NCI-H82 (cell line): ENCODE data around the gene SLFN5.
A peak's percentile ranks its signal among the peaks of the same experiment; 100 is the strongest.
"Not testable (repeated sequence)": the region's sequence is repeated elsewhere in the genome, so short reads cannot be mapped to it uniquely, and the experiment has no call there.

Experiments
- DNase-seq: peaks from one replicate; lab custom pipeline; 2025; lab: John Stamatoyannopoulos, UW

Gene SLFN5

DNA sequence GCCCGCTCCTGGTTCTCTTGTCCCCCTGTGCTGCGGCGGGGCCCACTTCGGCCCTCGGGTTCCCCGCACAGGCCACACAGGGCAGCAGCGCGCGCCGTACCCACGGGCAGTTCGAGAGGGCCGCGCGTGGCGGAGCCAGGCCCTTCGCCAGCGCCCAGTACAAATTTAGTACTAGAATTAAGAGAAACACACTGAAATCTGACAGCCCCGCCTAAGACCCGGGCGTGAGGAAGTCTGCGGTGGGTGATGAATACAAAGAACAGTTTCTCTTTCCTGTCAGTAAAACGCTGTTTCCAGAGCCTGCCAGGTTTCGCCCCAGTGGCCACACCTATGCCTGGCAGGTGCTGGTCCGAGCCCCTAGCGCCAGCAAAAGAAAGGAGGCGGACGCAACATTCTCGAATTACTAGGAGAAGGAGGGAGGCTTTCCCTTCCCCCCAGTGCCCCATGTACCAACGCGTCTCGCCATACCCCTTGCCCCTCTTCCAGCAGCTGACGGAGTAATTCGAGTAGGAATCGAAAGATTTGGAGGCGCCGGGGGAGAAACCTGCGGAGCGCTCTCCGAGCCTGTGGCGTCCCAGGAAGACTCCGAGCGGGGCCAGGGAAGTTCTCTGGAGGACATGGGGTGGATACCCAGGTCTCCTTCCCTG, 591 bp upstream of the SLFN5 start:
- DNase-seq, result peak; percentile 15

DNA sequence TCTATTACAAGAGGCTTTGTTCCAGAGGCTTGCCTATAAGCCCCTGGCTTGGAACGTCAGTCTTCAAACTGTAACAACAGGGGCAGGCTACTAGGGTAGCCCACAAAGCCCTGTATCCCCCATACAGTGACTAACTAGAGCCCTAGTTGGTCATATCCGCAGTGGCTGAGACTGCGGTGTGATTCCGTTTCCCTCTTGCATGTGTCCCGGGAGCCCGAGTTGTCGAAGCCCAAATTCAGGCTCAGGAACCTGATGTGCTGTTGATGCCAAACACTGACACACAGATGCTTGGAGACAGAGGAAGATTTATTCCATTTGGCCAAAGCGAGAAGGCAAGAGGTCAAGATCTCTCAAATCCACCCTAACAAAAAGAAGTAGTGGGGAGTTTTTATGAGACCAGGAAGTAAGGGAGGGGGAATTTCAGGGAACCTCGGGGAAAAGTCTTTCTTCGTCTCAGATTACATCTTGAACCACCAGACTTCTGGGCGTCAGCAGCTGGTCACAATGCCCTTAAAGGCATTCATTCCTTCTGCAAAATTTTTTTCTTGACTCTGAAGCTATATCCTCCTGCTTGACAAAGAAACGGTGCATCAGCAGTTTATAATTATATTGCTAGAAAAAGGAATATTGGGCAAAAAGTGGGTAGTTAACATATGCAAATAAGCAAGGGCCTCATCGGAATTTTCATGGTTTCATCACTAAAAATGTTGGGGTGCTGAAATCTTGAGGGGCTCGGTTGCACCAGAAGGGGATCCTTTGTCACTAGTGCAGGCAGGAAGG, 879 bp downstream of the SLFN5 start:
- no peak for DNase-seq

DNA sequence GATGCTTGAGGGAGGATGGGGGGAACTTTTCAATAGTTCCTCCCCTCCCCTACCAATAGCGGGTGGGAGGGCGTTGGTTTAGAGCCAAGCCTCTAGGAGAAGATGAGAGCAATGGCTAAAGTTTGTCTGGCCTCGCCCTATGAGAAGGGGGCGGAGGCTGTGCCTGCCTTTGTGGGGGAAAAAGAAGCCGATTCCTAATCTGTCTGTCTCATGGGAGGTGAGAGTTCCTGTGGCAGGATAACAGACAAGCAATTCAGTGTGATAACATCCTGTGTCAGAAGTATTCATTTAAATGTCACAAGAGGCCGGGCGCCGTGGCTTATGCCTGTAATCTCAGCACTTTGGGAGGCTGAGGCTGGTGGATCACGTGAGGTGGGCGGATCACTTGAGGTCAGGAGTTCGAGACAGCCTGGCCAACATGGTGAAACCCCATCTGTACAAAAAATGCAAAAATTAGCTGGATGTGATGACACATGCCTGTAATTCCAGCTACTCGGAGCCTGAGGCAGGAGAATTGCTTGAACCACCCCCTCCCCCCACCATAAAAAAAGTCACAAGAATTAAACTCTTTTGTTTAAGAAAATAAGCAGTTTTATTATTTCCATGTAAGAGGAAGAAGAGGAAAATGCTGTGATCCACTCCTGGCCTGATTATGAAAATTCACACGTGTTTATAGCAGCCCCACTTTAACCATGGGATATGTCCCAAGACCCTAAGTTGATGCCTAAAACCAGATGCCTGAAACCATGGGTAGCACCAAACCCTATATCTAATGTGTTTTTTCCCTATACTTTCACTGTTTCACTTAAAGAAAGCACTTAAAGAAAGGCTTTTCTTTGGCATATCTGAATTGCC, 1.7 kb downstream of the SLFN5 start:
- no peak for DNase-seq

DNA sequence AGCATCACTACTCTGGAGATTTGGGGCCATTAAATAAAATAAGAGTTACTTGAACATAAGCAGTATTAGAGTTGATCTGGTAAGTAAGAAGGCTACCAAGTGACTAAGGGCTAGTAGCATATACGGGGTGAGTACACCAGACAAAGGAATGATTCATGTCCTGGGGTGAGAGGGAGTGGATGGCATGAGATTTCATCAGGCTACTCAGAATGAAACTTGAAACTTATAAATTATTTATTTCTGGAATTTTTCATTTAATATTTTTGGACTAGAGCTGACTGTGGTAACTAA, 2.3 kb downstream of the SLFN5 start:
- DNase-seq, result no peak

DNA sequence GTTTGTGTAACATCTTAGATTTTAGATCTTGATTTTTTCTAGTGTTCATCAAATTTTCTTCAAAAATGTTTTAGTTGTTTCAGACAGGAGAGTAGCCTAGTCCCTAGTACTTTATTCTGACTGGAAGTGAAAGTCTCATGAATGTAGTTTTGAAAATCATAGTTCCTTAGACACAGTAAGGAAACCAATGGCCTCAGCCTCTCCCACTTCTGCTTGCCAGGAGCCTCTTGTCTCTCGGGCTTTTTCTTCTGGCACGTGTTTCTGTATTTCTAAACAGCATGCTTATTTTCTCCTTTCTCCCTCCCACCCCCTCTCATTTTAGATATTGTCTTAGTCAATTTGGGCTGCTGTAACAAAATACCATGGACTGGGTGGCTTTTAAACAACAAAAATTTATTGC, 9.8 kb downstream of the SLFN5 start:
- no peak for DNase-seq

DNA sequence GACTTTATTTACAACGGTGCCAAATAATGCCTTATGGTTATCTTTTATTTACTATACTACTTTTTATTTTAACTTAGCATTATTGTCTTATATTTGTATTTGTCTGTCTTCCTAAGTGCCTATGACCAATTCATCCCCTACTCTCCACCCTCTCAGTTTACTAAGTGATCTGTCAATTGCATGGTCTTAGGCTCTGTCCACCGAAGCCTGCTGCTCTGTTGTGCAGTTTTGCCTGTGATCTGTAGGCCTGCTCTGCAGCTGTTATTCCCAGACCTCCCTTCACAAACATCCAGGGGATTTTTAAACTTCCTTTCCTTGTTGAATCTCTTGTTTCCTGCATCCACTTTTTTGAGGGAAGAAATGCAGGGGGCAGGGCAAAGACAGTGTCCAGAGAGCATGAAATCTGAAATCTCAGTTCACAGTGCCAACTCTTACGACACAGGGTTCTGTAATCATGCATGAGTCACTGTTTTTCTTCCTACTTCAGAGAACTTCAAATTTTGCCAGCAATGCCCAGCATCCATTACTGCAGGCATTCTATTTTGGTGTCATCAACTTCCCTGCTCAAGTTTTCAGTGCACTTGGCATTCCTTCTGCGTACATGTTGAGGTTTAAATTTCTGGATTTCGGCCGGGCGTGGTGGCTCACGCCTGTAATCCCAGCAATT, 11.4 kb downstream of the SLFN5 start:
- no peak for DNase-seq

DNA sequence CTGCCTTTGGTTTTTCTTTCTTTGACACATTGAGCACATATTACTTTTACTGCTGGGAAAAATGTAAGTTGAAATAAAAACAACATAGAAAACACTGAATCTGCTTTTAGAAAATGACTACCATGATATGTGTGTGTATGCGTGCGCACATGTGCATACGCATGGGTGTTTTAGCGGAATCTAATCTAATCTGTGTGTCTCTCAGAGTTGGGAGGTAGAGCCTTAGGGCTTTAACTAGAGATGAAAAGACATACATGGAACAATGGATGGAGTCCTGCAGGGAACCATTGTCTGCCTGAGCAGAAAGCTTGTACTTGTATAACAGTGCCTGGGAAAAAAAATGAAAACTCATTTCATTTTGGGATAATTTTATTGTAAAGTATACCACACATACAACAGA, 12.4 kb downstream of the SLFN5 start:
- no peak for DNase-seq

DNA sequence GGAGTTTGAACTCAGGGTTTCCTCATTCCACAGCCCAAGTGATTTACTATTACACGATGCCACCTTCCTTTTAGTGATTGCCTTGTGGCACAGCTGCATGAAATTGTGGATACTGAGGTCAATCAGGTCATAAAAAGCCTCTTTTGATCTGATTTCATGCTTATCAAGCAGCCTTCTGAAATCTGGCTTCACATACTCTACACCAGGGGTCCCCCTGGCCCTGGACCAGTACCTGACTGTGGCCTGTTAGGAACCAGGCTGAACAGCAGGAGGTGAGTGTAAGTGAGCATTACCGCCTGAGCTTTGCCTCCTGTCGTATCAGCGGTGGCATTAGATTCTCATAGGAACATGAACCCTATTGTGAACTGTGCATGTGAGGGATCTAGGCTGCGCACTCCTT, 13.8 kb downstream of the SLFN5 start:
- no peak for DNase-seq

DNA sequence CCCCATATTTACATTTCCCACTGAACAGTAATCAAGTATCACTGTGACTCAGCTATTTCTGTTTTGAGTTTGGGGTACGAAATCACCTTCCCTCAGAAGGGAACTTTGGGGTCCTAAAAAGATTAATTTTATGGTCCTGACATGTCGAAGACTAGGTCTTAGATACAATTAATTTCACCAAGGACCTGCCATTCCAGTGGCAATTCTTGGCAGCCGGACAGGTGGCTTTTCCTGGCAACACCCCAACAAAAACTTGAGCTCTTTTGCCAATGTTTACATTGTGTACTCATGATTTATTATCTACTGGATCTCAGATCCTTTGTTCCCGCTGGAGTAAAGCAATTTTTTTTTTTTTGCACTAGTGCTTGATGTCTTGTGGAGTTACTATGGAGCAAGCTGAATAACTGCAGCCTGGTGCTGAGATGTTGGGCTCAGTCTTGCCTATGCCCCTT, 14.4 kb downstream of the SLFN5 start:
- DNase-seq, result no peak

DNA sequence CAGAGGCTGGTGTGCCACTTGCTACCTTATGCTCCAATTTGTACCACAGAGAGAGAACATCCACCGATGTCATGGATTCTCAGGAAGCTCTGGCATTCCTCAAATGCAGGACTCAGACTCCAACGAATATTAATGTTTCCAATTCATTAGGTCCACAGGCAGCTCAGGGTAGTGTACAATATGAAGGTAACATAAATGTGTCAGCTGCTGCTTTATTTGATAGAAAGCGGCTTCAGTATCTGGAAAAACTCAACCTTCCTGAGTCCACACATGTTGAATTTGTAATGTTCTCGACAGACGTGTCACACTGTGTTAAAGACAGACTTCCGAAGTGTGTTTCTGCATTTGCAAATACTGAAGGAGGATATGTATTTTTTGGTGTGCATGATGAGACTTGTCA, 16.1 kb downstream of the SLFN5 start:
- DNase-seq, result no peak

DNA sequence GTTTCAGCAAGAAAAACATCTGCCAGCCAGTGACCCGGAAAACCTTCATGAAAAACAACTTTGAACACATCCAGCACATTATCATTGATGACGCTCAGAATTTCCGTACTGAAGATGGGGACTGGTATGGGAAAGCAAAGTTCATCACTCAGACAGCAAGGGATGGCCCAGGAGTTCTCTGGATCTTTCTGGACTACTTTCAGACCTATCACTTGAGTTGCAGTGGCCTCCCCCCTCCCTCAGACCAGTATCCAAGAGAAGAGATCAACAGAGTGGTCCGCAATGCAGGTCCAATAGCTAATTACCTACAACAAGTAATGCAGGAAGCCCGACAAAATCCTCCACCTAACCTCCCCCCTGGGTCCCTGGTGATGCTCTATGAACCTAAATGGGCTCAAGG, 22.2 kb downstream of the SLFN5 start:
- no peak for DNase-seq

DNA sequence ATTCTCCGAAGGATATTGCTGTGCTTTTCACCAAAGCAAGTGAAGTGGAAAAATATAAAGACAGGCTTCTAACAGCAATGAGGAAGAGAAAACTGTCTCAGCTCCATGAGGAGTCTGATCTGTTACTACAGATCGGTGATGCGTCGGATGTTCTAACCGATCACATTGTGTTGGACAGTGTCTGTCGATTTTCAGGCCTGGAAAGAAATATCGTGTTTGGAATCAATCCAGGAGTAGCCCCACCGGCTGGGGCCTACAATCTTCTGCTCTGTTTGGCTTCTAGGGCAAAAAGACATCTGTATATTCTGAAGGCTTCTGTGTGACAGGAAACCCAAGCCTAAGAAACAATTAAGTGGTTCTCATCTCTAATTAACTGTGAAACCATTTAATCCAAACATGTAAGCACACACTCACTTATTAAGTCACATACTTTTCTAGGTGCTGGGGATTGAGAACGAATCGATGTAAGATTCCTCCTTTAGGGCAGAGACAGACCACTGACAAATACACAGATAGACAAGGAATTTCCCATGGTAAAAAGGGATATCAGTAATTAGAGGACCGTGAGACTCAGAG, 22.8 kb downstream of the SLFN5 start:
- DNase-seq, result no peak

DNA sequence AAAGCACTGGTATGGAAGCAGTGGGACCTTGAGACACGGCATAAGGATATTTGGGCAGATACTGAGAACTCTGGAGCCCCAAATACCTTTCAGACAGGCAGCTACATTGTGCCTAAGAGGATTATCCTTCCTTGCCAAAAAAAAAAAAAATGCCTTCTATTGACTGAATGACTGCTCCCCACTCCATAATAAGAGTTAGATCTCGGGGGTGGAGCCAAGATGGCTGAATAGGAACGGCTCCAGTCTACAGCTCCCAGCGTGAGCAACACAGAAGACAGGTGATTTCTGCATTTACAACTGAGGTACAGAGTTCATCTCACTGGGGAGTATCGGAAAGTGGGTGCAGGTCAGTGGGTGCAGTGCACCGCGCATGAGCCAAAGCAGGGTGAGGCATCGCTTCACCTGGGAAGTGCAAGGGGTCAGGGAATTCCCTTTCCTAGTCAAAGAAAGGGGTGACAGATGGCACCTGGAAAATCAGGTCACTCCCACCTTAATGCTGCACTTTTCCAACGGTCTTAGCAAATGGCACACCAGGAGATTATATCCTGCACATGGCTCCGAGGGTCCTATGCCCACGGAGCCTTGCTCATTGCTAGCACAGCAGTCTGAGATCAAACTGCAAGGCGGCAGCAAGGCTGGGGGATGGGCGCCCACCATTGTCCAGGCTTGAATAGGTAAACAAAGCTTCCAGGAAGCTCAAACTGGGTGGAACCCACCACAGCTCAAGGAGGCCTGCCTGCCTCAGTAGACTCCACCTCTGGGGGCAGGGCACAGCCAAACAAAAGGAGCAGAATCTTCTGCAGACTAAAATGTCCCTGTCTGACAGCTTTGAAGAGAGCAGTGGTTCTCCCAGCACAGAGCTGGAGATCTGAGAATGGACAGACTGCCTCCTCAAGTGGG, 31.5 kb downstream of the SLFN5 start:
- DNase-seq, result not testable (repeated sequence)

DNA sequence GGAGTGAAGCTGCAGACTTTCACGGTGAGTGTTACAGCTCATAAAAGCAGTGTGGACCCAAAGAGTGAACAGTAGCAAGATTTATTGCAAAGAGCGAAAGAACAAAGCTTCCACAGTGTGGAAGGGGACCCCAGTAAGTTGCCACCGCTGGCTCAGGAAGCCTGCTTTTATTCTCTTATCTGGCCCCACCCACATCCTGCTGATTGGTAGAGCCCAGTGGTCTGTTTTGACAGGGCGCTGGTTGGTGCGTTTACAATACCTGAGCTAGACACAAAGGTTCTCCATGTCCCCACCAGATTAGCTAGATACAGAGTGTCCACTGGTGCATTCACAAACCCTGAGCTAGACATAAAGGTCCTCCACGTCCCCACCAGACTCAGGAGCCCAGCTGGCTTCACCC, 35.6 kb downstream of the SLFN5 start:
- not testable (repeated sequence) for DNase-seq

DNA sequence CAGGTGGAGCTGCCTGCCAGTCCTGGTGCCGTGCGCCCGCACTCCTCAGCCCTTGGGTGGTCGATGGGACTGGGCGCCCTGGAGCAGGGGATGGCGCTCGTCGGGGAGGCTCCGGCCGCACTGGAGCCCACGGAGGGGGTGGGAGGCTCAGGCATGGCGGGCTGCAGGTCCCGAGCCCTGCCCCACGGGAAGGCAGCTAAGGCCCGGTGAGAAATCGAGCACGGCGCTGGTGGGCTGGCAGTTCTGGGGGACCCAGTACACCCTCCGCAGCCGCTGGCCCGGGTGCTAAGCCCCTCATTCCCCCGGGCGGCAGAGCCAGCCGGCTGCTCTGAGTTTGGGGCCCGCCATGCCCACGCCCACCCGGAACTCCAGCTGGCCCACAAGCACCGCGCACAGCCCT, 36.0 kb downstream of the SLFN5 start:
- DNase-seq, result not testable (repeated sequence)

DNA sequence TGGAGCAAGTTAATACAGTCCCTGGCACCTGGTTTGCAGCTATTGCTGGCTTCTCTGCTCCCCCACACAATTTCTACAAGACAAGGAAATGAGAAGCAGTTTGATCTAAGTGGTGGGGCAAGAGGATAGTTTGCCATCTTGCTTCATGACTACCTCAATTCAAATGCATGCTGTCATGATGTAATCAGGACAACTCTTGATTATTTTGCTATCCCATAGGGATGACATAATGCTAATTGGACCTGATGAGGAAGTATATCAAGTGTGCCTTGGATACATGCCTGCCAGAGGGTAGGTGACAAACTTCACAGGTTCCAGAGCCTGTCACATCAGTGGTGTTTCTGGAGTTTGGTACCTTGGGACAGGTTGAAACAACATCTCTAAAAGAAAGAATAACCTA, 40.9 kb downstream of the SLFN5 start:
- no peak for DNase-seq

DNA sequence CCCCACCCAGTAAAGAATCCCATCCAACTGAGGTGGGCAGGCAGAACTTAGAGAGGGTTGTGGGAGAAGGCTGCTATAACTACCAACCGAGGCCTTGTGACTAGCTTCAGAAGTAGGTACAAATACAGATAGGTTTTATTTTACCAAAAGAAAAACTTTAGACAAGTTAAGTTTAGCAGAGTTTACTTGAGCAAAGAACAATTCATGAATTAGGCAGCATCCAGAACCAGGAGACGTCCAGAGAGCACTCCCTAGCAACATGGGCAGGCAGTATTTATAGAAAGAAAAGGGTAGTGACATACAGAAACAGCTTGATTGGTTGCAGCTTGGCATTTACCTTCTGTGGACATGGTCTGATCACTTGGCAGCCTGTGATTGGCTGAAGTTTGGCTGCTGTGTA, 42.1 kb downstream of the SLFN5 start:
- no peak for DNase-seq

DNA sequence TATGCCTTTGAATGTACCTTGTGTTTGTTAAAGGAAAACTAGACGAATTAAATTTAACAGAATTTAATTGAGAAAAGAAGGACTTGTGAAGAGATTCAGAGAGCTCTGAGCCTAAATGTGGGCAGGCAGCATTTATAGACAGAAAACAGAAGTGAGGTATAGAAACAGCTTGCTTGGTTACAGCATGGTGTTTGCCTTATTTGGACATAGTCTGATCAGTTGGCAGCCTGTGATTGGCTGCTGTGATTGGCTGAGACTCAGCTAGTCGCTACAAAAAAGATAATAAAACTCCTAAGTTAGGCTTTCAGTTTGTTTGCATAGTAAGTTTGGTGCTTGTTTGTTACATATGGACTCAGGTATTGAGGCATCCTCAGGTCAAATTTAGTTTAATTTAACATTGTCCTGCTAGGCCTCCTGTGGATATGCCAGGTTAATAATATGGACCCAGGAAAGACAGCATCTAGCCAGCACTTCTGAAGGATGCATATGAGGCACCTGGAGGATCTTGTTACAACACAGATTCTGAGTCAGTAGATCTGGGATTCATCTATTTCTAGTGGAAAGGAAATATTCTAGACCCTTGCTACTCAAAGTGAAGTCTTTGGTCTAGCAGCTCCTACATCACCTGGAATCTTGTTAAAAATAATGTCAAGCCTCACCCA, 43.4 kb downstream of the SLFN5 start:
- no peak for DNase-seq

DNA sequence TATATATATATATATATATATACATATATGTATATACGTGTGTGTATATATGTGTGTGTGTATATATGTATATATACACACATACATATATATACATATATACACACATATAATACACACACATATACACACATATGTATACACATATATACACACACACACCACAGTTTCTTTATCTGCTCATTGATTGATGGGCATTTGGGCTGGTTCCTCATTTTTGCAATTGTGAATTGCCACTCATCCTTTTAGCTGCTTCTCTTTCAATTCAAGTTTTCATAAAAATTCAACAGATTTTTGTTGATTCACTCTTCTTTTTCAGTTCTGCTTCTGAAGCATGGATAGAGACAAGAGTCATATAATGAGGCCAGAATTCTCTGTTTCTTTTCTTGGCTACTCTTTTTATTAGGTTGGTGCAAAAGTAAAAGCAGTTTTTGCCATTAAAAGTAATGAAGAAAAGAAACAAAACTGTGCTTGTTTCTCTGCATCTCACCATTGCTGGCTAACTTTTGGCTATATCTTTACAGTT, 44.5 kb downstream of the SLFN5 start:
- no peak for DNase-seq

DNA sequence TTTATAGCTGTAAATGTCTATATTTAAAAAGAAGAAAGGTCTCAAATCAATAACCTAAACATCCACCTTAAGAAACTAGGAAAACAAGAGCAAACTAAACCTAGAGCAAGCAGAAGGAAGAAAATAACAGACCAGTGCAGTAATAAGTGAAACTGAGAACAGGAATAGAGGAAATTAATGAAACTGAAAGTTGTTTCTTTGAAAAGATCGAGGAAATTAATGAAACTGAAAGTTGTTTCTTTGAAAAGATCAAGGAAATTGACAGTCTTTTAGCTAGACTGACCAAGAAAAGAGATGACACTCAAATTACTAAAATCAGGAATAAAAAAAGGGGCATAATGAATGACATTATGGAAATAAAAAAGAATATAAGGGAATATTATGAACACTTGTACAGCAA, 46.4 kb downstream of the SLFN5 start:
- DNase-seq, result no peak
